HPDE6-E6E7 (cell line): ENCODE measurements around the gene OR51L1.

ENCODE experiments used
- DNase-seq: peaks from one replicate; pipeline ENCODE4 v3.0.0; 2011; ENCODE audit warnings: missing footprints; ENCODE audit errors: extremely low spot score

Gene OR51L1

GRCh38 chr11:5046754-5047330, 52.2 kb downstream of the OR51L1 start:
- DNase-seq = no peak
